ENCODE data around the gene LRRC10B.

LRRC10B gene

DNA sequence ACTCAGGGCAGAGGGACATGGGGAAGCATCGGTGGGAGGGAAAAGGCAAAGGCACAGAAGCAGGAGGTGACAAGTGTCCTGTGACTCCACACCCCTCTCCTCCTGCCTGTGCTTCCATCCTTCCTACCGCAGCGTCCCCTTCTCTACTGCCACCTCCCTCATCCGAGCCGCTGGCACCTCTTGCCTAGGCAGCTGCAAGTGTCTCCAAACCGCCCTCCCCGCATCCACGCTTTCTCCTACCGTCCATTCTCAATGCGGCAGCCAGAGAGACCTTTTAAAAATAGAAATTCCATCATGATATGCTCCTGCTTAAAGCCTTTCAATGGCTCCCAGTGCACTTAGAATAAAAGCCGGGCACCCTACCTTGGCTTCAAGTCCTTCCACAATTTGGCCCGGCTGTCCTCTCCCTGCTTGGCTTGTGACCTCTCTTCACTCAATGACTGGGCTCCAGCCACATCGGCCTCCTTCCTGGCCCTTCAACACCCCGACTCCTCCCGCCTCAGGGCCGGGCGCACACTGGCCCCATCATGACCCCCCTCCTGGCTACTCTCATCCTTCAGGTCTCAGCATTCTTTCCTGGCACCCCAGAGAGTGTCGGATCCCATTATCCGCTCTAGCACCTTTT lies 16.5 kb downstream of the LRRC10B start:
- no peak for FAIRE-seq
- no peak for TF ChIP-seq POLR2A (IDR thresholded peaks at IDR 0.05; ENCODE audit: low read depth, low read length)
- DNase-seq (ENCODE audit: insufficient read length, low spot score) = no peak

- FAIRE-seq (no peak), DNase-seq (ENCODE audit: insufficient read length, low spot score) (no peak)
- TF ChIP-seq POLR2A (IDR thresholded peaks at IDR 0.05; ENCODE audit: low read depth, low read length) = no peak
These were observed 17.7 kb downstream of the LRRC10B start for GRCh38 chr11:61526229-61526628.

DNA sequence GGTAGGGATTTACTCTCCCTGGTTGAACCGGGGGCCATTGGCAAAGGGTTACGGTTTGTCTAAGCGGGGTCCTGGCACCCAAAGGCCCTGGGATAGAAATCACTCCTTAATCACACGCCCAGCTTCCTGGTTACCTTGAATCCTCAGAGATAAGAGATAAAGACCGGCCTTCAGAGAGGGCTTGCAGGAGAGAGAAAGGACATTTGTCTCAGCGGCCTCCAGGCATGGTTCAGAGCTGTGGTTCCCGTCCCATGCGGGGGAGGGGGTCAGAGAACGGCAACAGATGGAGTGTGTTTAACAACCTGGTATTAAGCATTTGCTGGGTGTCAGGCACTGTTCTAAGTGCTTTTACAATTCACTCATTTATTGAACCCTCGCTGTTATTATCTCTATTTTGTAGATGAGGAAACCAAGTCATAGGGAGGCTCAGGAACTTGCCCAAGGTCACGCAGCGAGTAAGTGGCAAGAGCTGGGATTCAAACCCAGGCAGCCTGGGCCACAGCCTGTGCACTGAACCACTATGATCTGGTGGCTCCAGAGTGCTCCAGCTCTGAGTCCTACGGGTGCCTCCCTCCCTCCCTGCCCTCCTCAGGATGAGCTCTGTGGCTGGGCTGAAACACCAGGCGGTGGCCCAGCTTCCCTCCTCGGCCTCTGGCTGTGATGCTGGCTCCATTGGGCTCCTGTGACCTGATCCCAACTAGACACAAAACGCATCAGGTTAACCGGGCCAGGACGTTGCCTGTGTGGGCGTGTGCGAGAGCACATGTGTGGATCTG lies 18.6 kb downstream of the LRRC10B start:
- TF ChIP-seq POLR2A (IDR thresholded peaks at IDR 0.05; ENCODE audit: low read depth, low read length) = no peak
- DNase-seq (ENCODE audit: insufficient read length, low spot score) = no peak
- FAIRE-seq = no peak

- FAIRE-seq (no peak), DNase-seq (ENCODE audit: insufficient read length, low spot score) (no peak)
- TF ChIP-seq POLR2A (IDR thresholded peaks at IDR 0.05; ENCODE audit: low read depth, low read length) = no peak
These were observed 19.6 kb downstream of the LRRC10B start for GRCh38 chr11:61528114-61528513.

- no peak for FAIRE-seq
These were observed 21.1 kb downstream of the LRRC10B start for GRCh38 chr11:61529537-61530225.

GRCh38 chr11:61531044-61531443 lies 22.5 kb downstream of the LRRC10B start:
- DNase-seq (ENCODE audit: insufficient read length, low spot score) (no peak), FAIRE-seq (no peak)
- no peak for TF ChIP-seq POLR2A (IDR thresholded peaks at IDR 0.05; ENCODE audit: low read depth, low read length)

More at GRCh38 chr11:61529537-61530225, 21.1 kb downstream of the LRRC10B start:
- no peak for TF ChIP-seq POLR2A (IDR thresholded peaks at IDR 0.05; ENCODE audit: low read depth, low read length)
- DNase-seq (ENCODE audit: insufficient read length, low spot score) = no peak

DNA sequence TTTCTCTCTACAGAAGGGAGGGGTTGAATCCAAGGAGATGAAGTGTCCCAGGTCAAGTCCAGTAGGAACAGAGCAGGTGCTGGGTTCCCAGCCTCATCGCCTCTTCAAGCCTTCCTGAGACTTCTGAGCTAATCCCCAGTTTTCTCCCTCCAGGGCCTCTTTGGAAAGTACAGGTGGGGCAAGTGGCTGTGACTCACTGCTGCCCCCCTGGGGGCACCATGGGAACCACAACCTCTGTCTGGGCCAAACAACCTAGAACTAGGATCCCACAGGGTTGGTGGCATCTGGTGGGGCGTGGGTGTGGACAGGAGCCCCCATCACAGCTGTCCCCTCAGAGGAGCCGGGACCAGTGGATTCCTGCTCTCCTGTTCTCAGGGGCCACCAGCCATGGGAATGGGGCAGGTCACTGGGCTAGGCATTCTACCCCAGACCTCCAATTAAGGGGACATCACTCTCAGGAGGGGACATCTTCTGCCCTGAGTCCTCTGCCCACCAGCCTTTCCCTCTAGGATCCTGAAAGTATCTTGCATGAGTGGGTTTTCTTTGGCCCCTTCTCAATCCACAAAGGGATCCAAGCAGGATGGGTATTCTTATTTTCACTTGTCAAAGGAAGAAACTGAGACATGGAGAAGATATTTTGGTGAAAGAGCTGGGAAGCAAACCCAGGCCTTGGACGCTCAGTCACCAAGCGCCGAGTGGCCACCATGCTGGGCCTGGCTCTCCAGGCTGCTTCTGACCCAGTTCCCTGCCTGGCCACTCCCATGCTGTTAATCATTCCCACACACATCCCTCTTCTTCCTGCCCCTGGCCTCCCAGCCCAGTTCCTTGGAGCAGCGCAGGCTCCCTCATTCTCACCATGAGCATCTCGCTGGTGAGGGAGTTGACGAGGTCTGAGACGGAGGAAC lies 23.8 kb downstream of the LRRC10B start:
- DNase-seq (ENCODE audit: insufficient read length, low spot score) (peak; percentile 78), FAIRE-seq (no peak)
- TF ChIP-seq POLR2A (IDR thresholded peaks at IDR 0.05; ENCODE audit: low read depth, low read length) = no peak

GRCh38 chr11:61533039-61533375 lies 24.5 kb downstream of the LRRC10B start:
- no peak for FAIRE-seq
- DNase-seq (ENCODE audit: insufficient read length, low spot score) = no peak

GRCh38 chr11:61533401-61533800 lies 24.9 kb downstream of the LRRC10B start:
- FAIRE-seq (no peak), DNase-seq (ENCODE audit: insufficient read length, low spot score) (no peak)
- no peak for TF ChIP-seq POLR2A (IDR thresholded peaks at IDR 0.05; ENCODE audit: low read depth, low read length)

More at GRCh38 chr11:61533039-61533375, 24.5 kb downstream of the LRRC10B start:
- TF ChIP-seq POLR2A (IDR thresholded peaks at IDR 0.05; ENCODE audit: low read depth, low read length) = no peak

- TF ChIP-seq POLR2A (IDR thresholded peaks at IDR 0.05; ENCODE audit: low read depth, low read length) = no peak
- no peak for DNase-seq (ENCODE audit: insufficient read length, low spot score)
- no peak for FAIRE-seq
These were observed 25.7 kb downstream of the LRRC10B start for GRCh38 chr11:61534025-61534932.

DNA sequence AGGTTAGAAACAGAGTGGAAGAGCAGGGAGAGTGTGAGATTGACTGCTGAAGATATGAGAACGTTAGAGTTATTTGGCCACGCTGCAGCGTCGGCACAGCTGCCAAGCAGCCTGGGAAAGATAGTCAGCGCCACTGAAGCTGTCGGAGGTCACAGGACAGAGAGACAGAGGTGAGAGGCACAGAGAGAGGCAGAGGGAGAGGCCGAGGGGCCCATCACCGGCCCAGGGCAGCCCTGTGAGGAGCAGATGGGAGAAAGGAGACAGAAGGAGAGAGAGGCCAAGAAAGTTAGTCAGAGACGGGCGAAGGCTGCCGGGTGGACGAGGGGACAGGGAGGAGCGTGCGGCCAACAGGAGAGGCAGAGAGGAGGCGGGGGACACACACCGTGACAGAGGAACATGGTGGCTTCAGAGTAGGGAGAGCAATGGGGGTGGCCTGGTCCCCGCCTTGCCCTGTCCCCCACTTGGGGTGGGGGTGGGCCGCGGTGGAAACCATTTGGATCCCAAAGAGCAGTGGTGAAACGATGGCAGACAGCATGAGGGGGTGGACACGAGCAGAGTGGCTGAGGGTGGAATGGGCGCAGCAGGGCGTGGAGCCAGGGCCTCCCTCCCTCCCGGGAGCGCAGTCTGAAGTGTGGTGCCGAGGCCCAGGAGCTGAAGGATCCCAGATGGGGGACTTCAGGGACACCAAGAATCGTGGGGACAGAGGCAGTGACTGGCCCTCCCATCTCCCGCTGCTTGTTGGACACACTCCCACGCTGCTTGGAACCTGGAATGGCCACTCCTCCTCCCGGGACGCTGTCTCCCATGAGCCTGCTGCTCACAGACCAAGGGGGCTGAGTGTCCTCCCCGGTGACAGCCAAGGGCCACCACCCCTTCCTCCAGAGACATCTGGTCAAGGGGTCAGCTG lies 26.6 kb downstream of the LRRC10B start:
- no peak for FAIRE-seq
- DNase-seq (ENCODE audit: insufficient read length, low spot score) = no peak
- TF ChIP-seq POLR2A (IDR thresholded peaks at IDR 0.05; ENCODE audit: low read depth, low read length) = no peak
